GM12873 (cell line): ENCODE data around the gene SMURF2.

Source experiments
- CTCF ChIP-seq: IDR thresholded peaks from 2 replicates; pipeline ENCODE4 v1.5.1; 2012; ENCODE audit warnings: low read depth, mild to moderate bottlenecking, moderate library complexity, low read length, control low read depth; ENCODE audit not compliant: insufficient read depth; ENCODE audit errors: missing control alignments

The SMURF2 gene

DNA sequence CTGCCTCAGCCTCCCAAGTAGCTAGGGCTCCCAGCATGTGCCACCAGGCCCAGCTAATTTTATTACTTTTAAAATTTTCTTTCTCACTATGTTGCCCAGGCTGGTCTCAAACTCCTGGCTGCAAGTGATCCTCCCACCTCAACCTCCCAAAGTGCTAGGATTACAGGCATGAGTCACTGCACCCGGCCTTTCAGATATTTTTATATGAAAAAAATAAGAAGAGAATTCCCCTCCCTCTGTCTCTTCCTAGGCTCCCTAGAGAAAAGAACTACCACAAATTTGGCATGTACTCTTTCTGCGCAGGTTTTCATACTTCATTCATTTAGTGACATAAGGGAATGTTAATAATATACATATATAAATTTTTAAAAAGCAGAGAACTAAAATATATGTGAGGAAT lies 21.7 kb upstream of the SMURF2 start:
- TF ChIP-seq CTCF, result no peak

GRCh38 chr17:64682261-64683181 lies 20.4 kb upstream of the SMURF2 start:
- no peak for TF ChIP-seq CTCF

DNA sequence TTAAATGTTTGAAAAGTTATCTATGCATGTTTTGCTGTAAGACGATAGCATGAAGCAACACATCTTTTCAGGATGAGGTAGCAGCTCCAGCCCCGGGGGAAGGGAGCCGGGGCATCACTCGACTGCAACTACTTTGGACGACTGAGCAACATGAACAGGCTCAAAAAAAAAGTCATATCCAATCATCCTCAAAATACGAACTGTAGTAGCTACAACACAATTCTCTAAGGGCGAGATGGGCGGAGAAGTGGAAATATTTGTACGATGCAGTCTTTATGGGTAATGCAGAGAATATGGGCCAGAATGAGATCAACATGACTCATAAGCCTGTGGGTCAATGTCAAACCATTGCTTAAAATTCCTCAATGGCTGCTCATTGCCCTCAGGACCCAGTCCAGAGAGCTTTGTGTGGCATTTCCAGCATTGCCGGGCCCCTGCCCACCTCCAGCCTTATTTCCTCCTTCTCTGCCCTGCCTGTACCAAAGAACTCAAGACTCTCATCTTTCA lies 17.7 kb upstream of the SMURF2 start:
- TF ChIP-seq CTCF, result no peak

DNA sequence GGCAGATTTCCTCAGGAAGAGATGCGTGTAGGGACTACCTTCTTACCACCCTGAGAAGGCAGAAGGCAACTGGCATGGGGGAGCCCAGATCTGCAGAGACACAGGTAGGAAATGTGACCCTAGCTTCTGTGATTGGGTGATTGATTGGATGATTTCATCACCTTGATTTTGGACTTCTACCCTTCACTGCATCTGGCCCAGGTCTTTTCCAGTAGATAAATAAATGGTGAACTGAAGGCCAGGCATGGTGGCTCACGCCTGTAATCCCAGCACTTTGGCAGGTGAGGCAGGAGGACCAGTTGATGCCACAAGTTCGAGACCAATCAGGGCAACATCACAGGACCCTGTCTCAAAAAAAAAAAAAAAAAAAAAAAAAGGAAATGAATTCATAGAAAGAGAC lies 14.7 kb upstream of the SMURF2 start:
- no peak for TF ChIP-seq CTCF

- no peak for TF ChIP-seq CTCF
Observed at GRCh38 chr17:64662774-64663367, 764 bp upstream of the SMURF2 start.

- no peak for TF ChIP-seq CTCF
Observed at GRCh38 chr17:64661726-64661975, 456 bp downstream of the SMURF2 start.

- TF ChIP-seq CTCF, result no peak
Observed at GRCh38 chr17:64658931-64659330, 3.2 kb downstream of the SMURF2 start.
